ENCODE results near the gene TRAPPC6A.
A peak's percentile ranks its signal among the peaks of the same experiment; 100 is the strongest.

The TRAPPC6A gene

DNA sequence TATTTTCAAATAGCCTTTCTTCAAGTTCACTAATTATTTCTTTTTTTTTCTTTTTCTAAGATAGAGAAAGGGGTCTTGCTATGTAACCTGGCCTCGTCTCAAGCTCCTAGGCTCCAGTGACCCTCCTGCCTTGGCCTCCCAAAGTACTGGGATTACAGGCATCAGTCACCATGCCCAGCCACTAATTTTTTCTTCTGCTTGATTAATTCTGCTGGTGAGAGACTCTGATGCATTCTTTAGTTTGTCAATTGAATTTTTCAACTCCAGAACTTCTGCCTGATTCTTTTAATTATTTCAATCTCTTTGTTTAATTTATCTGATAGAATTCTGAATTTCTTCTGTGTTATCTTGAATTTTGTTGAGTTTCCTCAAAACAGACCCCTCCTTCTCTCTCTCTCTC lies 11.9 kb upstream of the TRAPPC6A start:
- TF ChIP-seq LEF1 (IDR thresholded peaks at IDR 0.05; ENCODE audit: borderline replicate concordance) = no peak
- no peak for TF ChIP-seq CTBP1 (IDR thresholded peaks at IDR 0.05; ENCODE audit: borderline replicate concordance)
- TF ChIP-seq FOXK2 (IDR thresholded peaks at IDR 0.05) = no peak
- TF ChIP-seq PKNOX1 (IDR thresholded peaks at IDR 0.05) = no peak
- no peak for TF ChIP-seq NFRKB (IDR thresholded peaks at IDR 0.05)
- no peak for TF ChIP-seq ELF4 (IDR thresholded peaks at IDR 0.05)
- TF ChIP-seq TARDBP (IDR thresholded peaks at IDR 0.05) = no peak
- no peak for TF ChIP-seq ZNF384 (IDR thresholded peaks at IDR 0.05)
- no peak for TF ChIP-seq FOXM1 (IDR thresholded peaks at IDR 0.05; ENCODE audit: borderline replicate concordance)
- TF ChIP-seq FOXA1 (IDR thresholded peaks at IDR 0.05) = no peak
- TF ChIP-seq SP1 (IDR thresholded peaks at IDR 0.05) = no peak
- no peak for TF ChIP-seq SUZ12 (IDR thresholded peaks at IDR 0.05)
- no peak for TF ChIP-seq ARNT (IDR thresholded peaks at IDR 0.05)
- no peak for TF ChIP-seq HDGF (IDR thresholded peaks at IDR 0.05; ENCODE audit: borderline replicate concordance)
- CTCF ChIA-PET = no interaction called here
- DNase-seq (ENCODE audit: extremely low spot score) = no peak
- POLR2A ChIA-PET = no interaction called here

DNA sequence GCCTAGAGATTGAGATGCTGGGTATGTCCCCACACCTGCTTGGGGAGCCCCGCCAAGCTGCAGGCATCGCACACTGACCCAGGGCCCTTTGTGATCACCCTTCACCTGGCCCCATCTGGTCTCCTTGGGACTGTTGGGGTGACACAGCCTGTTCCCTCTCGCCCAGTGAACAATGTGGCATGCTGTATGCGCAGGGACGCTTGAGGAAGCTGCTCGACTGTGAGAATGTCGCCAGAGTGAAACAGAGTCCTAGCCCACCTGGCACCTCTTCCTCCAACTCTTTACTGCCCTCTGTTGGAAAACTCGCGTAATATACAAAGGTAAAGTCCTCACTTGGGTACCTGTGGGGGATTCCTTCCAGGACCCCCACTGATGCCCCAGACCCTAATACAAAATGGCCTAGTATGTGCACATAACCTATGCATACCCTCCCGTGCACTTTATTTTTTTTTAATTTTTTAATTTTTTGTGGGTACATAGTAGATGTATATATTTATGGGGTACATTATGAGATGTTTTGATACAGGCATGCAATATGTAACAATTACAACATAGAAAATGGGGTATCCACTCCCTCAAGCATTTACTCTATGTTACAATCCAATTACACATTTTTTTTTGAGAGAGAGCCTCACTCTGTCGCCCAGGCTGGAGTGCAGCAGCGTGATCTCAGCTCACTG lies 9.5 kb upstream of the TRAPPC6A start:
- ChIA-PET POLR2A (interaction anchor here (1.5 kb wide), 1 partner anchor 9 kb away, joined by 4 read pairs; the partner anchor contains the start of genes BLOC1S3 and TRAPPC6A), CTCF (interaction anchor here (0.5 to 1.1 kb wide), 4 partner anchors 17 to 139 kb away, joined by 3 read pairs; no protein-coding TSS in a partner anchor)
- TF ChIP-seq HDGF (IDR thresholded peaks at IDR 0.05; ENCODE audit: borderline replicate concordance) (no peak), BHLHE40 (IDR thresholded peaks at IDR 0.05; ENCODE audit: borderline replicate concordance) (no peak), LEF1 (IDR thresholded peaks at IDR 0.05; ENCODE audit: borderline replicate concordance) (no peak), ELF4 (IDR thresholded peaks at IDR 0.05) (no peak), FOXM1 (IDR thresholded peaks at IDR 0.05; ENCODE audit: borderline replicate concordance) (no peak), FOXK2 (IDR thresholded peaks at IDR 0.05) (no peak), SP1 (IDR thresholded peaks at IDR 0.05) (no peak), PKNOX1 (IDR thresholded peaks at IDR 0.05) (no peak), SUZ12 (IDR thresholded peaks at IDR 0.05) (no peak), ZNF384 (IDR thresholded peaks at IDR 0.05) (no peak), L3MBTL2 (conservative IDR thresholded peaks at IDR 0.05) (no peak), TARDBP (IDR thresholded peaks at IDR 0.05) (no peak), FOXA1 (IDR thresholded peaks at IDR 0.05) (no peak), NFRKB (IDR thresholded peaks at IDR 0.05) (no peak)
- DNase-seq (ENCODE audit: extremely low spot score) = peak; percentile 67

GRCh38 chr19:45186509-45187334 lies 8.7 kb upstream of the TRAPPC6A start:
- ChIA-PET POLR2A (interaction anchor here (1.5 kb wide), 1 partner anchor 9 kb away, joined by 4 read pairs; the partner anchor contains the start of genes BLOC1S3 and TRAPPC6A), CTCF (interaction anchor here (0.5 to 1.1 kb wide), 3 partner anchors 18 to 140 kb away, joined by 3 read pairs; no protein-coding TSS in a partner anchor)
- DNase-seq (ENCODE audit: extremely low spot score) = no peak
- no peak for TF ChIP-seq LEF1 (IDR thresholded peaks at IDR 0.05; ENCODE audit: borderline replicate concordance)
- no peak for TF ChIP-seq ELF4 (IDR thresholded peaks at IDR 0.05)
- TF ChIP-seq ARNT (IDR thresholded peaks at IDR 0.05) = no peak
- TF ChIP-seq BHLHE40 (IDR thresholded peaks at IDR 0.05; ENCODE audit: borderline replicate concordance) = no peak
- TF ChIP-seq L3MBTL2 (conservative IDR thresholded peaks at IDR 0.05) = no peak
- no peak for TF ChIP-seq FOXK2 (IDR thresholded peaks at IDR 0.05)
- no peak for TF ChIP-seq TARDBP (IDR thresholded peaks at IDR 0.05)
- no peak for TF ChIP-seq NFRKB (IDR thresholded peaks at IDR 0.05)
- TF ChIP-seq HDGF (IDR thresholded peaks at IDR 0.05; ENCODE audit: borderline replicate concordance) = no peak
- no peak for TF ChIP-seq ZNF384 (IDR thresholded peaks at IDR 0.05)
- TF ChIP-seq SUZ12 (IDR thresholded peaks at IDR 0.05) = no peak
- TF ChIP-seq CTBP1 (IDR thresholded peaks at IDR 0.05; ENCODE audit: borderline replicate concordance) = no peak
- no peak for TF ChIP-seq PKNOX1 (IDR thresholded peaks at IDR 0.05)
- no peak for TF ChIP-seq SP1 (IDR thresholded peaks at IDR 0.05)
- no peak for TF ChIP-seq FOXA1 (IDR thresholded peaks at IDR 0.05)
- TF ChIP-seq FOXM1 (IDR thresholded peaks at IDR 0.05; ENCODE audit: borderline replicate concordance) = no peak

GRCh38 chr19:45184115-45184514 lies 6.1 kb upstream of the TRAPPC6A start:
- TF ChIP-seq TARDBP (IDR thresholded peaks at IDR 0.05) (no peak), FOXM1 (IDR thresholded peaks at IDR 0.05; ENCODE audit: borderline replicate concordance) (no peak), NFRKB (IDR thresholded peaks at IDR 0.05) (no peak), LEF1 (IDR thresholded peaks at IDR 0.05; ENCODE audit: borderline replicate concordance) (no peak), ELF4 (IDR thresholded peaks at IDR 0.05) (no peak), CTBP1 (IDR thresholded peaks at IDR 0.05; ENCODE audit: borderline replicate concordance) (no peak), SUZ12 (IDR thresholded peaks at IDR 0.05) (no peak), FOXK2 (IDR thresholded peaks at IDR 0.05) (no peak), FOXA1 (IDR thresholded peaks at IDR 0.05) (no peak), ZNF384 (IDR thresholded peaks at IDR 0.05) (no peak)
- no peak for DNase-seq (ENCODE audit: extremely low spot score)
- ChIA-PET POLR2A (no interaction called here), CTCF (no interaction called here)

DNA sequence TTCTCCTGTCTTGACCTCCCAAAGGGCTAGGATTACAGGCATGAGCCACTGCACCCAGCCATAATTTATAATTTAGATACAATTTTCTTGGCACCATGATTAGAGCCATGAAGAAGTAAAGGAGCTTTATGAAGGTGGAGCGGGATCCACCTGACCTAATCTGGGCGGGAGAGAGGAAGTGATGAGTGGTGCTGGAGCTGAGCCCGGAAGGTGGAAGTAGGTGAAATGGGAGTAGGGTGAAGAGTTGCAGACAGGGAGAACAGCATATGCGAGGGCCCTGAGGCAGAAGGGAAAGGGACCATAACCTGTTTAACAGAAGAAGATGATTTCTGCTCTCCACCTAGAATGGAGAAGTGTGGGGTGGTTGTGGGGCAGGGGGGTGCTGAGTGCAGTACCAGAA lies 4.7 kb upstream of the TRAPPC6A start:
- TF ChIP-seq ELF4 (IDR thresholded peaks at IDR 0.05) (no peak), FOXK2 (IDR thresholded peaks at IDR 0.05) (no peak), FOXA1 (IDR thresholded peaks at IDR 0.05) (no peak), HDGF (IDR thresholded peaks at IDR 0.05; ENCODE audit: borderline replicate concordance) (no peak)
- CTCF ChIA-PET = no interaction called here
- POLR2A ChIA-PET = interaction anchor here (0.7 to 1.0 kb wide), 3 partner anchors 31 to 511 kb away, joined by 3 read pairs; no protein-coding TSS in a partner anchor
- DNase-seq (ENCODE audit: extremely low spot score) = no peak
